ENCODE data around the gene RNASEL.
A peak's percentile ranks its signal among the peaks of the same experiment; 100 is the strongest.

The RNASEL gene

GRCh38 chr1:182600745-182601415 is 11.8 kb upstream of the RNASEL start:
- no peak for DNase-seq (ENCODE audit: low read depth)

- DNase-seq (ENCODE audit: low read depth): no peak
These were observed 11.1 kb upstream of the RNASEL start for GRCh38 chr1:182600036-182600713.

- no peak for DNase-seq (ENCODE audit: low read depth)
These were observed 10.3 kb upstream of the RNASEL start for GRCh38 chr1:182599339-182599738.

GRCh38 chr1:182598296-182598695 is 9.2 kb upstream of the RNASEL start:
- DNase-seq (ENCODE audit: low read depth): no peak

- DNase-seq (ENCODE audit: low read depth): no peak
These were observed 7.9 kb upstream of the RNASEL start for GRCh38 chr1:182596934-182597333.

- peak; percentile 48 for DNase-seq (ENCODE audit: low read depth)
These were observed 6.7 kb upstream of the RNASEL start for GRCh38 chr1:182595641-182596240.

GRCh38 chr1:182589931-182590330 is 875 bp upstream of the RNASEL start:
- no peak for DNase-seq (ENCODE audit: low read depth)

GRCh38 chr1:182589520-182589919 is 464 bp upstream of the RNASEL start:
- no peak for DNase-seq (ENCODE audit: low read depth)

- DNase-seq (ENCODE audit: low read depth): no peak
These were observed 1.2 kb downstream of the RNASEL start for GRCh38 chr1:182587666-182588499.

GRCh38 chr1:182587093-182587492 is 2.0 kb downstream of the RNASEL start:
- DNase-seq (ENCODE audit: low read depth): no peak

- DNase-seq (ENCODE audit: low read depth): no peak
These were observed 2.7 kb downstream of the RNASEL start for GRCh38 chr1:182586380-182586779.

- DNase-seq (ENCODE audit: low read depth): no peak
These were observed 4.3 kb downstream of the RNASEL start for GRCh38 chr1:182584746-182585145.

GRCh38 chr1:182580736-182581135 is 8.3 kb downstream of the RNASEL start:
- DNase-seq (ENCODE audit: low read depth): no peak

- no peak for DNase-seq (ENCODE audit: low read depth)
These were observed 13.4 kb downstream of the RNASEL start for GRCh38 chr1:182575540-182576149.

GRCh38 chr1:182574156-182574555 is 14.9 kb downstream of the RNASEL start:
- no peak for DNase-seq (ENCODE audit: low read depth)

GRCh38 chr1:182570611-182570970 is 18.5 kb downstream of the RNASEL start:
- no peak for DNase-seq (ENCODE audit: low read depth)

GRCh38 chr1:182569939-182570610 is 19.0 kb downstream of the RNASEL start:
- DNase-seq (ENCODE audit: low read depth): no peak

GRCh38 chr1:182568647-182569284 is 20.3 kb downstream of the RNASEL start:
- DNase-seq (ENCODE audit: low read depth): no peak

- DNase-seq (ENCODE audit: low read depth): no peak
These were observed 21.4 kb downstream of the RNASEL start for GRCh38 chr1:182567629-182568028.

GRCh38 chr1:182565537-182565936 is 23.5 kb downstream of the RNASEL start:
- no peak for DNase-seq (ENCODE audit: low read depth)

- DNase-seq (ENCODE audit: low read depth): no peak
These were observed 24.6 kb downstream of the RNASEL start for GRCh38 chr1:182564406-182565004.
